DND-41 (cell line): Measurements from ENCODE around the gene CTXND2.
"Not testable (repeated sequence)": the region's sequence is repeated elsewhere in the genome, so short reads cannot be mapped to it uniquely, and the experiment has no call there.

Experiments used
- ATAC-seq: fragments of 200-7000 bp; cut with Tn5 transposase; 3 replicates; pipeline ENCODE4 v1.9.1; 2021; ENCODE audit warnings: low read depth; ENCODE audit not compliant: insufficient read depth
- DNase-seq: peaks from one replicate; pipeline ENCODE4 v3.0.0-alpha.2; 2020
- H2AFZ ChIP-seq: 2 replicates; pipeline ENCODE4 v1.6.0; 2012; ENCODE audit warnings: low read depth, low read length
- H3K27ac ChIP-seq: 2 replicates; pipeline ENCODE4 v1.5.1; 2012; ENCODE audit warnings: low read length, inconsistent platforms
- H3K27me3 ChIP-seq: fragments of 200-600 bp; sonication (generic); 2 replicates; pipeline ENCODE4 v1.6.0; 2012; ENCODE audit warnings: low read length, mild to moderate bottlenecking, inconsistent platforms; ENCODE audit not compliant: insufficient read depth, poor library complexity
- H3K36me3 ChIP-seq: 2 replicates; pipeline ENCODE4 v1.5.1; 2012; ENCODE audit warnings: low read length, inconsistent platforms; ENCODE audit not compliant: insufficient read depth
- H3K4me1 ChIP-seq: 2 replicates; pipeline ENCODE4 v1.5.1; 2012; ENCODE audit warnings: mild to moderate bottlenecking, low read length; ENCODE audit not compliant: insufficient read depth
- H3K4me2 ChIP-seq: 2 replicates; pipeline ENCODE4 v1.6.0; 2012; ENCODE audit warnings: mild to moderate bottlenecking, moderate library complexity, low read length, inconsistent platforms; ENCODE audit not compliant: insufficient read depth
- H3K4me3 ChIP-seq, 2 experiments: fragments of 200-600 bp in 1 of 2; shearing (Covaris generic) in 1 of 2; 2 replicates each; pipeline ENCODE4 v1.5.1; 2012 to 2016; ENCODE audit warnings: inconsistent platforms in 2 of 2, low read length in 2 of 2, mild to moderate bottlenecking in 2 of 2, low read depth in 1 of 2, moderate library complexity in 1 of 2
- H3K79me2 ChIP-seq: 2 replicates; pipeline ENCODE4 v1.6.0; 2012; ENCODE audit warnings: low read length, inconsistent platforms; ENCODE audit not compliant: insufficient read depth
- H3K9ac ChIP-seq: 2 replicates; pipeline ENCODE4 v1.6.0; 2012; ENCODE audit warnings: low read depth, mild to moderate bottlenecking, inconsistent platforms, low read length, moderate library complexity
- H3K9me3 ChIP-seq: 2 replicates; pipeline ENCODE4 v1.5.1; 2012; ENCODE audit warnings: low read length, moderate library complexity, mild to moderate bottlenecking, inconsistent platforms; ENCODE audit not compliant: insufficient read depth, severe bottlenecking
- H4K20me1 ChIP-seq: 2 replicates; pipeline ENCODE4 v1.6.0; 2012; ENCODE audit warnings: low read length; ENCODE audit not compliant: insufficient read depth
- EZH2 ChIP-seq: IDR thresholded peaks from 3 replicates; pipeline ENCODE4 v1.6.1; 2012; ENCODE audit warnings: borderline replicate concordance, low read depth, mild to moderate bottlenecking, moderate library complexity, low read length, inconsistent platforms; ENCODE audit not compliant: severe bottlenecking
- TF ChIP-seq, protein P1 (sequence below): IDR thresholded peaks from 2 replicates; pipeline ENCODE4 v1.5.1; 2012; ENCODE audit warnings: borderline replicate concordance, low read length, moderate library complexity, mild to moderate bottlenecking; ENCODE audit not compliant: poor library complexity, severe bottlenecking; ENCODE audit errors: extremely low read depth

Gene CTXND2

DNA sequence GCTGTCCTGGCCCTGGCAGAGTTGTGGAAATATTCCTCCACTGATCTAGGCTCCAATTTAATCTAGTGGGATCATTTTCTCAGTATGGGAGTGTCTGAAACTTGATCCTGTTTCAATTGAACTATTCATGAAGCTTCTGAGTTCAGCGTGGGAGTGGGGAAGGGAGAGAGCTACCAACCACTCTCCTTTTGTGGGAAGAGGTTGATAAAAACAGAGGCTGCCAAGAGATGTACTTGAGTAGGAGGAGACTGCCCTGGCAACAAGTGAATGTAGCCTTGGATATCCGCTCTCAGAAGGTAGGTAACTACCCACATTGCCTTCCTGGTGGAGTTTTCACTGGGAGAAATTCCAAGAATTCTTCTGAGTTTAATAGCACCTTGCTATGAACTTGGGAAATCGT is at the start of gene CTXND2:
TSS of gene CTXND2 (plus strand) at position 119 of the 400 bp plus-strand sequence. CDS start 25,179 bp downstream, outside the sequence.
- Histone ChIP-seq H3K79me2 (no peaks in the 10 kb centered on the region), H2AFZ (no peak within 1 kb of the TSS), H3K27me3 (no peaks in the 10 kb centered on the region), H3K9ac (no peak within 1 kb of the TSS), H3K4me1 (peaks cover 6% of the 10 kb centered on the region), H4K20me1 (no peaks in the 10 kb centered on the region), H3K4me2 (no peak within 1 kb of the TSS), H3K4me3 (no peak within 1 kb of the TSS), H3K9me3 (no peaks in the 10 kb centered on the region), H3K27ac (no peak within 1 kb of the TSS), H3K36me3 (no peaks in the 10 kb centered on the region)
- TF ChIP-seq, protein P1, sequence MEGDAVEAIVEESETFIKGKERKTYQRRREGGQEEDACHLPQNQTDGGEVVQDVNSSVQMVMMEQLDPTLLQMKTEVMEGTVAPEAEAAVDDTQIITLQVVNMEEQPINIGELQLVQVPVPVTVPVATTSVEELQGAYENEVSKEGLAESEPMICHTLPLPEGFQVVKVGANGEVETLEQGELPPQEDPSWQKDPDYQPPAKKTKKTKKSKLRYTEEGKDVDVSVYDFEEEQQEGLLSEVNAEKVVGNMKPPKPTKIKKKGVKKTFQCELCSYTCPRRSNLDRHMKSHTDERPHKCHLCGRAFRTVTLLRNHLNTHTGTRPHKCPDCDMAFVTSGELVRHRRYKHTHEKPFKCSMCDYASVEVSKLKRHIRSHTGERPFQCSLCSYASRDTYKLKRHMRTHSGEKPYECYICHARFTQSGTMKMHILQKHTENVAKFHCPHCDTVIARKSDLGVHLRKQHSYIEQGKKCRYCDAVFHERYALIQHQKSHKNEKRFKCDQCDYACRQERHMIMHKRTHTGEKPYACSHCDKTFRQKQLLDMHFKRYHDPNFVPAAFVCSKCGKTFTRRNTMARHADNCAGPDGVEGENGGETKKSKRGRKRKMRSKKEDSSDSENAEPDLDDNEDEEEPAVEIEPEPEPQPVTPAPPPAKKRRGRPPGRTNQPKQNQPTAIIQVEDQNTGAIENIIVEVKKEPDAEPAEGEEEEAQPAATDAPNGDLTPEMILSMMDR: no peak
- no peak for TF ChIP-seq EZH2
- no peak for ATAC-seq
- DNase-seq: no peak

- H3K4me2 ChIP-seq, H3K9ac ChIP-seq, DNase-seq, H3K4me1 ChIP-seq, H3K9me3 ChIP-seq, H2AFZ ChIP-seq, ATAC-seq, H3K27ac ChIP-seq, H3K27me3 ChIP-seq, H3K79me2 ChIP-seq, H4K20me1 ChIP-seq, H3K4me3 ChIP-seq: not testable (repeated sequence)
- H3K36me3 ChIP-seq: peaks cover 25% of the 10 kb centered on the region
Measured at GRCh38 chr1:150840850-150841249, 46.1 kb upstream of the CTXND2 start.

- ATAC-seq (no peak), DNase-seq (no peak)
- H3K36me3 ChIP-seq: peaks cover 18% of the 10 kb centered on the region
- H3K4me3 ChIP-seq: no peak overlapping the region
- H3K79me2 ChIP-seq: no peaks in the 10 kb centered on the region
- no peaks in the 10 kb centered on the region for H3K4me1 ChIP-seq
- H3K9me3 ChIP-seq: no peaks in the 10 kb centered on the region
- no peaks in the 10 kb centered on the region for H3K27me3 ChIP-seq
- no peaks in the 10 kb centered on the region for H4K20me1 ChIP-seq
- H3K27ac ChIP-seq: no peak overlapping the region
- no peak overlapping the region for H2AFZ ChIP-seq
- no peak overlapping the region for H3K9ac ChIP-seq
- H3K4me2 ChIP-seq: no peak overlapping the region
- TF ChIP-seq, protein P1: no peak
- no peak for TF ChIP-seq EZH2
Measured at GRCh38 chr1:150841626-150842025, 45.3 kb upstream of the CTXND2 start.

DNA sequence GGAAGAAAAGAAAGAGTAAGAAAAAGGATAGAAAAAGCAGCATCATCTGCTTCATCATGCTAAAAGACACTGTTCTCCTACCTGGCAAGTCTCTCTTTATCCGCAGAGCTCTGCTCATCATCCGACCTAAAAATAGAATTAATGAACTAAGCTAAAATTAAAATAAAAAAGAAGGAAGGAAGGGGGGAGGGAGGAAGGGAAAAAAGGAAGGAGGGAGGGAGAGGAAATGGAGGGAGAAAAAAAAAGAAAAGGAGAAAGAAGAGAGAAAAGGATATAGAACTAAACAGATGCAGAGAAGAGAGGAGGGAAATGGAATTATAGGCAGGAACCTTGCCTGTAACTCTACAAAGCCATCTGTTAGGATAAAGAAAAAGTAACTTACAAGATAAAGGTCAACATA is 44.6 kb upstream of the CTXND2 start:
- Histone ChIP-seq H3K79me2 (no peaks in the 10 kb centered on the region), H3K4me1 (no peaks in the 10 kb centered on the region), H3K27ac (no peak overlapping the region), H2AFZ (no peak overlapping the region), H3K27me3 (no peaks in the 10 kb centered on the region), H3K9me3 (no peaks in the 10 kb centered on the region), H4K20me1 (no peaks in the 10 kb centered on the region), H3K36me3 (peaks cover 16% of the 10 kb centered on the region), H3K4me2 (no peak overlapping the region), H3K9ac (no peak overlapping the region), H3K4me3 (no peak overlapping the region)
- no peak for DNase-seq
- TF ChIP-seq, protein P1: no peak
- TF ChIP-seq EZH2: no peak
- no peak for ATAC-seq
